GM18870 (cell line): ENCODE measurements around the gene ATP2A2.

ENCODE experiments used
- ATAC-seq: cut with Tn5 transposase; IDR thresholded peaks from one replicate; pipeline ENCODE4 v1.9.1; 2021; ENCODE audit warnings: moderate library complexity; ENCODE audit not compliant: unreplicated experiment

ATP2A2 gene

GRCh38 chr12:110289044-110289710 lies 8.1 kb downstream of the ATP2A2 start:
- no peak for ATAC-seq

- no peak for ATAC-seq
Observed at GRCh38 chr12:110289711-110290078, 8.6 kb downstream of the ATP2A2 start.

- no peak for ATAC-seq
Observed at GRCh38 chr12:110301065-110301806, 20.2 kb downstream of the ATP2A2 start.

- no peak for ATAC-seq
Observed at GRCh38 chr12:110304061-110304551, 23.1 kb downstream of the ATP2A2 start.

- ATAC-seq, result no peak
Observed at GRCh38 chr12:110307372-110307771, 26.3 kb downstream of the ATP2A2 start.

- no peak for ATAC-seq
Observed at GRCh38 chr12:110310763-110311162, 29.7 kb downstream of the ATP2A2 start.

- ATAC-seq, result no peak
Observed at GRCh38 chr12:110311903-110312302, 30.9 kb downstream of the ATP2A2 start.

- ATAC-seq, result no peak
Observed at GRCh38 chr12:110312581-110313360, 31.7 kb downstream of the ATP2A2 start.

- peak; percentile 53 for ATAC-seq
Observed at GRCh38 chr12:110314308-110314707, 33.3 kb downstream of the ATP2A2 start.

- ATAC-seq, result no peak
Observed at GRCh38 chr12:110316861-110317260, 35.8 kb downstream of the ATP2A2 start.

- no peak for ATAC-seq
Observed at GRCh38 chr12:110317911-110318310, 36.9 kb downstream of the ATP2A2 start.

GRCh38 chr12:110320550-110320949 lies 39.5 kb downstream of the ATP2A2 start:
- no peak for ATAC-seq

GRCh38 chr12:110329710-110330109 lies 48.7 kb downstream of the ATP2A2 start:
- no peak for ATAC-seq

GRCh38 chr12:110330124-110330523 lies 49.1 kb downstream of the ATP2A2 start:
- ATAC-seq, result no peak

- ATAC-seq, result no peak
Observed at GRCh38 chr12:110330544-110330943, 49.5 kb downstream of the ATP2A2 start.

- ATAC-seq, result no peak
Observed at GRCh38 chr12:110333201-110333600, 52.2 kb downstream of the ATP2A2 start.

- ATAC-seq, result no peak
Observed at GRCh38 chr12:110335481-110336045, 54.5 kb downstream of the ATP2A2 start.

- no peak for ATAC-seq
Observed at GRCh38 chr12:110337912-110338710, 57.1 kb downstream of the ATP2A2 start.

GRCh38 chr12:110338754-110339153 lies 57.7 kb downstream of the ATP2A2 start:
- no peak for ATAC-seq

- no peak for ATAC-seq
Observed at GRCh38 chr12:110339184-110339952, 58.3 kb downstream of the ATP2A2 start.
